Activated naive CD8-positive, alpha-beta T cell treated with anti-CD3 and anti-CD28 coated beads, Interleukin-2, amount 50 U/mL, for 24 hours (primary cell): Measurements from ENCODE around the gene NFIB.

Experiments used
- ATAC-seq: fragments of 150-1000 bp; cut with Tn5 transposase; one replicate; pipeline ENCODE4 v1.10.0; 2021
- DNase-seq: peaks from one replicate; pipeline ENCODE4 v3.0.0; 2021
- H3K27ac Mint-ChIP-seq: one replicate; pipeline ENCODE4 v1.8.0; 2021; ENCODE audit warnings: mild to moderate bottlenecking, mixed read lengths
- H3K27me3 Mint-ChIP-seq: one replicate; pipeline ENCODE4 v1.8.0; 2021; ENCODE audit warnings: mixed read lengths
- H3K36me3 Mint-ChIP-seq: one replicate; pipeline ENCODE4 v1.8.0; 2021; ENCODE audit warnings: low read depth, mixed read lengths
- H3K4me1 Mint-ChIP-seq: one replicate; pipeline ENCODE4 v1.8.0; 2021; ENCODE audit warnings: mixed read lengths
- H3K4me3 Mint-ChIP-seq: one replicate; pipeline ENCODE4 v1.8.0; 2021; ENCODE audit warnings: mild to moderate bottlenecking, moderate library complexity, mixed read lengths
- H3K9me3 Mint-ChIP-seq: one replicate; pipeline ENCODE4 v1.8.0; 2021; ENCODE audit warnings: mixed read lengths

Gene NFIB

GRCh38 chr9:14223081-14223480 lies 90.9 kb downstream of the NFIB start:
- no peak for DNase-seq
- Mint-ChIP-seq H3K27me3 (no peaks in the 10 kb centered on the region), H3K27ac (no peak overlapping the region), H3K36me3 (no peaks in the 10 kb centered on the region), H3K4me1 (no peaks in the 10 kb centered on the region), H3K9me3 (peaks cover 9% of the 10 kb centered on the region), H3K4me3 (no peak overlapping the region)
- no peak for ATAC-seq

GRCh38 chr9:14222149-14222835 lies 91.6 kb downstream of the NFIB start:
- no peaks in the 10 kb centered on the region for H3K36me3 Mint-ChIP-seq
- ATAC-seq: no peak

GRCh38 chr9:14221558-14221957 lies 92.4 kb downstream of the NFIB start:
- H3K36me3 Mint-ChIP-seq: no peaks in the 10 kb centered on the region
- H3K27me3 Mint-ChIP-seq: peaks cover 2% of the 10 kb centered on the region
- H3K9me3 Mint-ChIP-seq: peaks cover 9% of the 10 kb centered on the region
- H3K4me1 Mint-ChIP-seq: no peaks in the 10 kb centered on the region
- H3K4me3 Mint-ChIP-seq: no peak overlapping the region
- ATAC-seq: no peak
- no peak overlapping the region for H3K27ac Mint-ChIP-seq
- DNase-seq: no peak

More at GRCh38 chr9:14222149-14222835, 91.6 kb downstream of the NFIB start:
- Mint-ChIP-seq H3K27ac (no peak overlapping the region), H3K4me1 (no peaks in the 10 kb centered on the region), H3K9me3 (peaks cover 9% of the 10 kb centered on the region), H3K4me3 (no peak overlapping the region), H3K27me3 (peaks cover 2% of the 10 kb centered on the region)
- DNase-seq: no peak

GRCh38 chr9:14221119-14221518 lies 92.8 kb downstream of the NFIB start:
- no peaks in the 10 kb centered on the region for H3K4me1 Mint-ChIP-seq
- DNase-seq (no peak), ATAC-seq (no peak)
- H3K27me3 Mint-ChIP-seq: peaks cover 4% of the 10 kb centered on the region
- H3K27ac Mint-ChIP-seq: no peak overlapping the region
- H3K9me3 Mint-ChIP-seq: peaks cover 9% of the 10 kb centered on the region
- no peaks in the 10 kb centered on the region for H3K36me3 Mint-ChIP-seq
- no peak overlapping the region for H3K4me3 Mint-ChIP-seq

GRCh38 chr9:14220256-14220655 lies 93.7 kb downstream of the NFIB start:
- H3K4me3 Mint-ChIP-seq: no peak overlapping the region
- peaks cover 4% of the 10 kb centered on the region for H3K27me3 Mint-ChIP-seq
- H3K4me1 Mint-ChIP-seq: no peaks in the 10 kb centered on the region
- ATAC-seq: no peak
- H3K9me3 Mint-ChIP-seq: peaks cover 9% of the 10 kb centered on the region
- H3K36me3 Mint-ChIP-seq: no peaks in the 10 kb centered on the region
- DNase-seq: no peak
- H3K27ac Mint-ChIP-seq: no peak overlapping the region

GRCh38 chr9:14219850-14220249 lies 94.1 kb downstream of the NFIB start:
- H3K27me3 Mint-ChIP-seq: peaks cover 4% of the 10 kb centered on the region
- peaks cover 9% of the 10 kb centered on the region for H3K9me3 Mint-ChIP-seq
- no peak overlapping the region for H3K27ac Mint-ChIP-seq
- DNase-seq: no peak
- ATAC-seq: no peak
- no peak overlapping the region for H3K4me3 Mint-ChIP-seq
- no peaks in the 10 kb centered on the region for H3K36me3 Mint-ChIP-seq
- no peaks in the 10 kb centered on the region for H3K4me1 Mint-ChIP-seq

- no peak overlapping the region for H3K4me3 Mint-ChIP-seq
- no peaks in the 10 kb centered on the region for H3K4me1 Mint-ChIP-seq
- H3K27ac Mint-ChIP-seq: no peak overlapping the region
- ATAC-seq: no peak
- no peak for DNase-seq
- peaks cover 4% of the 10 kb centered on the region for H3K9me3 Mint-ChIP-seq
- H3K27me3 Mint-ChIP-seq: peaks cover 10% of the 10 kb centered on the region
- H3K36me3 Mint-ChIP-seq: no peaks in the 10 kb centered on the region
Observed at GRCh38 chr9:14218253-14218652, 95.7 kb downstream of the NFIB start.

GRCh38 chr9:14216612-14217194 lies 97.2 kb downstream of the NFIB start:
- ATAC-seq: no peak
- Mint-ChIP-seq H3K4me1 (peaks cover 3% of the 10 kb centered on the region), H3K9me3 (no peaks in the 10 kb centered on the region)

GRCh38 chr9:14215614-14216013 lies 98.3 kb downstream of the NFIB start:
- no peak for DNase-seq
- peaks cover 11% of the 10 kb centered on the region for H3K27me3 Mint-ChIP-seq
- H3K4me3 Mint-ChIP-seq: no peak overlapping the region
- peaks cover 3% of the 10 kb centered on the region for H3K4me1 Mint-ChIP-seq
- H3K36me3 Mint-ChIP-seq: no peaks in the 10 kb centered on the region
- no peak for ATAC-seq
- H3K27ac Mint-ChIP-seq: no peak overlapping the region
- no peaks in the 10 kb centered on the region for H3K9me3 Mint-ChIP-seq

More at GRCh38 chr9:14216612-14217194, 97.2 kb downstream of the NFIB start:
- H3K36me3 Mint-ChIP-seq: no peaks in the 10 kb centered on the region
- no peak overlapping the region for H3K4me3 Mint-ChIP-seq
- no peak overlapping the region for H3K27ac Mint-ChIP-seq
- peaks cover 11% of the 10 kb centered on the region for H3K27me3 Mint-ChIP-seq
- no peak for DNase-seq

GRCh38 chr9:14214693-14215092 lies 99.2 kb downstream of the NFIB start:
- ATAC-seq (no peak), DNase-seq (no peak)
- Mint-ChIP-seq H3K9me3 (no peaks in the 10 kb centered on the region), H3K4me3 (no peak overlapping the region), H3K4me1 (peaks cover 3% of the 10 kb centered on the region), H3K27ac (no peak overlapping the region), H3K27me3 (peaks cover 11% of the 10 kb centered on the region), H3K36me3 (no peaks in the 10 kb centered on the region)

- Mint-ChIP-seq H3K36me3 (no peaks in the 10 kb centered on the region), H3K27ac (no peak overlapping the region)
- no peak for ATAC-seq
Observed at GRCh38 chr9:14214065-14214684, 99.8 kb downstream of the NFIB start.

GRCh38 chr9:14213504-14213903 lies 100.4 kb downstream of the NFIB start:
- H3K9me3 Mint-ChIP-seq: no peaks in the 10 kb centered on the region
- ATAC-seq (no peak), DNase-seq (no peak)
- no peaks in the 10 kb centered on the region for H3K36me3 Mint-ChIP-seq
- peaks cover 3% of the 10 kb centered on the region for H3K4me1 Mint-ChIP-seq
- H3K27ac Mint-ChIP-seq: no peak overlapping the region
- H3K4me3 Mint-ChIP-seq: no peak overlapping the region
- peaks cover 14% of the 10 kb centered on the region for H3K27me3 Mint-ChIP-seq

More at GRCh38 chr9:14214065-14214684, 99.8 kb downstream of the NFIB start:
- no peak for DNase-seq
- no peak overlapping the region for H3K4me3 Mint-ChIP-seq
- H3K4me1 Mint-ChIP-seq: peaks cover 3% of the 10 kb centered on the region
- H3K27me3 Mint-ChIP-seq: peaks cover 14% of the 10 kb centered on the region
- H3K9me3 Mint-ChIP-seq: no peaks in the 10 kb centered on the region

GRCh38 chr9:14212697-14213420 lies 101.1 kb downstream of the NFIB start:
- no peak overlapping the region for H3K27ac Mint-ChIP-seq
- H3K36me3 Mint-ChIP-seq: no peaks in the 10 kb centered on the region
- H3K4me1 Mint-ChIP-seq: peaks cover 3% of the 10 kb centered on the region

GRCh38 chr9:14212077-14212476 lies 101.9 kb downstream of the NFIB start:
- no peak overlapping the region for H3K27ac Mint-ChIP-seq
- ATAC-seq: peak; percentile 15
- peaks cover 3% of the 10 kb centered on the region for H3K4me1 Mint-ChIP-seq

More at GRCh38 chr9:14212697-14213420, 101.1 kb downstream of the NFIB start:
- no peak for ATAC-seq
- H3K4me3 Mint-ChIP-seq: no peak overlapping the region
- H3K27me3 Mint-ChIP-seq: peaks cover 14% of the 10 kb centered on the region
- no peak for DNase-seq
- no peaks in the 10 kb centered on the region for H3K9me3 Mint-ChIP-seq

More at GRCh38 chr9:14212077-14212476, 101.9 kb downstream of the NFIB start:
- peaks cover 12% of the 10 kb centered on the region for H3K27me3 Mint-ChIP-seq
- H3K36me3 Mint-ChIP-seq: no peaks in the 10 kb centered on the region
- H3K9me3 Mint-ChIP-seq: no peaks in the 10 kb centered on the region
- no peak for DNase-seq
- no peak overlapping the region for H3K4me3 Mint-ChIP-seq
